Measurements from ENCODE around the gene PRKN.

Gene PRKN

GRCh38 chr6:161409353-161409752 lies 1318.2 kb downstream of the PRKN start:
- Mint-ChIP-seq H3K9me3 (peaks cover 7% of the 10 kb centered on the region), H3K4me3 (no peak overlapping the region), H3K27ac (no peak overlapping the region), H3K36me3 (ENCODE audit: low read depth) (no peaks in the 10 kb centered on the region), H3K4me1 (peaks cover 28% of the 10 kb centered on the region), H3K27me3 (ENCODE audit: low read depth, poor library complexity) (peaks cover 9% of the 10 kb centered on the region)
- DNase-seq = no peak
- no peak for TF ChIP-seq CTCF (IDR thresholded peaks at IDR 0.05)

GRCh38 chr6:161408041-161408440 lies 1319.5 kb downstream of the PRKN start:
- peaks cover 7% of the 10 kb centered on the region for H3K27me3 Mint-ChIP-seq (ENCODE audit: low read depth, poor library complexity)
- peaks cover 28% of the 10 kb centered on the region for H3K4me1 Mint-ChIP-seq
- H3K9me3 Mint-ChIP-seq = peaks cover 20% of the 10 kb centered on the region
- peaks cover 8% of the 10 kb centered on the region for H3K36me3 Mint-ChIP-seq (ENCODE audit: low read depth)
- peak overlapping the region; percentile 36 for H3K27ac Mint-ChIP-seq
- TF ChIP-seq CTCF (IDR thresholded peaks at IDR 0.05) = no peak
- DNase-seq = no peak
- no peak overlapping the region for H3K4me3 Mint-ChIP-seq

GRCh38 chr6:161407581-161407980 lies 1320.0 kb downstream of the PRKN start:
- H3K27ac Mint-ChIP-seq = peak overlapping the region; percentile 36
- no peak for TF ChIP-seq CTCF (IDR thresholded peaks at IDR 0.05)
- H3K36me3 Mint-ChIP-seq (ENCODE audit: low read depth) = peaks cover 8% of the 10 kb centered on the region
- H3K27me3 Mint-ChIP-seq (ENCODE audit: low read depth, poor library complexity) = peaks cover 7% of the 10 kb centered on the region
- DNase-seq = no peak
- peaks cover 23% of the 10 kb centered on the region for H3K9me3 Mint-ChIP-seq
- H3K4me1 Mint-ChIP-seq = peaks cover 28% of the 10 kb centered on the region
- H3K4me3 Mint-ChIP-seq = no peak overlapping the region

- no peak for TF ChIP-seq CTCF (IDR thresholded peaks at IDR 0.05)
- Mint-ChIP-seq H3K4me3 (no peak overlapping the region), H3K27ac (peak overlapping the region; percentile 36), H3K36me3 (ENCODE audit: low read depth) (peaks cover 8% of the 10 kb centered on the region), H3K27me3 (ENCODE audit: low read depth, poor library complexity) (peaks cover 7% of the 10 kb centered on the region), H3K9me3 (peaks cover 28% of the 10 kb centered on the region), H3K4me1 (peaks cover 28% of the 10 kb centered on the region)
- no peak for DNase-seq
Measured at GRCh38 chr6:161407115-161407514, 1320.5 kb downstream of the PRKN start.

- peaks cover 7% of the 10 kb centered on the region for H3K27me3 Mint-ChIP-seq (ENCODE audit: low read depth, poor library complexity)
- peaks cover 28% of the 10 kb centered on the region for H3K4me1 Mint-ChIP-seq
- TF ChIP-seq CTCF (IDR thresholded peaks at IDR 0.05) = no peak
- no peak overlapping the region for H3K27ac Mint-ChIP-seq
- DNase-seq = no peak
- peaks cover 29% of the 10 kb centered on the region for H3K9me3 Mint-ChIP-seq
- H3K4me3 Mint-ChIP-seq = no peak overlapping the region
- peaks cover 8% of the 10 kb centered on the region for H3K36me3 Mint-ChIP-seq (ENCODE audit: low read depth)
Measured at GRCh38 chr6:161406646-161407045, 1320.9 kb downstream of the PRKN start.

GRCh38 chr6:161405418-161405817 lies 1322.1 kb downstream of the PRKN start:
- H3K36me3 Mint-ChIP-seq (ENCODE audit: low read depth) = peaks cover 8% of the 10 kb centered on the region

More at GRCh38 chr6:161405418-161405817, 1322.1 kb downstream of the PRKN start:
- no peak for TF ChIP-seq CTCF (IDR thresholded peaks at IDR 0.05)
- Mint-ChIP-seq H3K27ac (no peak overlapping the region), H3K9me3 (peaks cover 29% of the 10 kb centered on the region), H3K27me3 (ENCODE audit: low read depth, poor library complexity) (peaks cover 7% of the 10 kb centered on the region), H3K4me1 (peaks cover 28% of the 10 kb centered on the region), H3K4me3 (no peak overlapping the region)
- DNase-seq = no peak

All from nephron progenitor cell (in vitro differentiated cells).